GM21526 (cell line): Measurements from ENCODE around the gene ZNF485.
"Not testable (repeated sequence)": the region's sequence is repeated elsewhere in the genome, so short reads cannot be mapped to it uniquely, and the experiment has no call there.

Experiments used
- ATAC-seq: cut with Tn5 transposase; IDR thresholded peaks from one replicate; pipeline ENCODE4 v1.9.1; 2021; ENCODE audit warnings: moderate library complexity; ENCODE audit not compliant: unreplicated experiment, low FRiP score

Gene ZNF485

GRCh38 chr10:43606323-43607198 lies at the start of gene ZNF485:
Gene ZNF485, plus strand, starts transcription at chr10:43606438. Its CDS starts 613 bp downstream, at chr10:43607051.
- ATAC-seq = peak; percentile 99

GRCh38 chr10:43557214-43557613 lies 49.0 kb upstream of the ZNF485 start:
- ATAC-seq = no peak

- ATAC-seq = no peak
Observed at GRCh38 chr10:43569681-43570080, 36.6 kb upstream of the ZNF485 start.

DNA sequence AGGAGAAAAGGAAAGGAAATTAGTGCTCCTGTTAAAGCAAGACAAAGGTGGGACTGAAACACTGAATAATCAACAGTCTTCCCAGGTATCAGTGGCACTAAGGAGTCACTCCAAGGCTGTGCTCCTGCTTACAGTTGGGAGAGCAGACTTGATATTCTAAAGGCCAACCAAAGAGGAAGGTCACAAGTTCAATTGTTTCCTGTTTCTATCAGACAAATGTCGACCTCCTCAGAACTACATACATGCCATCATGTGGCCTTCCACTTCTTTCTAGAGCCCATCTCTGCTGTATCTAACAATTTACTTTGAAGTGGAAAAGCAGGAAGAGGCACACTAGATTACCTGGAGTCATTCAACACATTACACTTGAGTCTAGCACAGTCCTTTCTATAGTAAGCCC lies 35.3 kb upstream of the ZNF485 start:
- ATAC-seq = no peak

DNA sequence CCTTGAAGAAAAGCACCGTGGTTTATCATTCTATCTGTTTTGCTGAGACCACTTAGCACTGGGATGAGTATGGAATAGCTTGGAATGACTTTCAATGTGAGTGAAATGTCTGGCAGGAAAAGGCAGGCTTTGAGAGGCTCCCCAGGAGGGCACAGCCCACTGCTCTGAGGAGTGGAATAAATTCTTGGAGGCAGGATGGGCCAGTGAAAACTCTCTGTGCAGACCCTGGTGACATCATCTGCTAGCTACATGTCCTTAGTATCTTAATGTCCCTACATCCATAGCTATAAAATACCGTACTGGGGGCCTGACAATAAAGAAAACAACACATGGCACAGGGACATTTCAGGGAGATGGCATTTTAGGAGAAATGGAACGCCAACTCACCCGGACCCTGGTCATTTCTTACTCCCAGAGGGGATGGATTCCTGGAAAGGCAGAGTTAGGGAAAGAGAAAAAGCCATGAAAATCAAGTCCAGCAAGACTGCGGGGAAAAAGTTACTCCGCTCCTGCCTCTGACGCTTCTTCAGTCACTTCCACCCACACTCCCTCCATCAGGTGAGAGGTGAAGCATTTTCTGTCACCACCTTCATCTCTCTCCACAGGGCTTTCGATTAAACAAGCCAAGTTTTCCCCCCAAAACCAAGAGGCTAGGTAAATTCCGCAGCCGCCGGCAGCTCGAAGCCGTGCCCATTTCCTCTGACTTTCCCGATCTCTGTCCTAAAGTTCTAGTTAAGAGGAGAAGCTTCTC lies 32.8 kb upstream of the ZNF485 start:
- no peak for ATAC-seq

- peak; percentile 95 for ATAC-seq
Observed at GRCh38 chr10:43574001-43574892, 32.0 kb upstream of the ZNF485 start, which contains the start of gene ZNF239. Gene ZNF239, minus strand, starts transcription at chr10:43574616. Its CDS starts 16,537 bp downstream, at chr10:43558079.

GRCh38 chr10:43574906-43575305 lies 31.3 kb upstream of the ZNF485 start:
- no peak for ATAC-seq

- ATAC-seq = no peak
Observed at GRCh38 chr10:43576062-43576461, 30.2 kb upstream of the ZNF485 start.

DNA sequence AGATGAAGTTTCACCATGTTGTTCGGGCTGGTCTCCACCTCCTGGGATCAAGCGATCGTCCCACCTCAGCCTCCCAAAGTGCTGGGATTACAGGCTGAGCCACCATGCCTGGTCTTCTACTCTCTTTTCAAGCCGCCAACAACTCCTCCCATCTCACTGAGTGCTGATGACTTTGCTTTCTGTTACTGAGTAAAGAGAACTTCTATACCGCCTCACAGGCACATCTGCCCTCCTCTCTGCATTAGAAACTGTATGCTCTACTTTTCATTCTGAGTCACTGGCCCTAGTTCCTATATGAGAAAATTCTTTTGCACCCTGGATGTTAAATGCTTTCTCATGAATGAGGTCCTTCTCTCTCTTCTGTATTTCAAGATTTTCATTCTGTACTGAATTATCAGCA lies 29.7 kb upstream of the ZNF485 start:
- no peak for ATAC-seq

- no peak for ATAC-seq
Observed at GRCh38 chr10:43584051-43584450, 22.2 kb upstream of the ZNF485 start.

GRCh38 chr10:43585046-43585445 lies 21.2 kb upstream of the ZNF485 start:
- no peak for ATAC-seq

- no peak for ATAC-seq
Observed at GRCh38 chr10:43585981-43586729, 20.1 kb upstream of the ZNF485 start.

GRCh38 chr10:43586730-43587115 lies 19.5 kb upstream of the ZNF485 start:
- not testable (repeated sequence) for ATAC-seq

DNA sequence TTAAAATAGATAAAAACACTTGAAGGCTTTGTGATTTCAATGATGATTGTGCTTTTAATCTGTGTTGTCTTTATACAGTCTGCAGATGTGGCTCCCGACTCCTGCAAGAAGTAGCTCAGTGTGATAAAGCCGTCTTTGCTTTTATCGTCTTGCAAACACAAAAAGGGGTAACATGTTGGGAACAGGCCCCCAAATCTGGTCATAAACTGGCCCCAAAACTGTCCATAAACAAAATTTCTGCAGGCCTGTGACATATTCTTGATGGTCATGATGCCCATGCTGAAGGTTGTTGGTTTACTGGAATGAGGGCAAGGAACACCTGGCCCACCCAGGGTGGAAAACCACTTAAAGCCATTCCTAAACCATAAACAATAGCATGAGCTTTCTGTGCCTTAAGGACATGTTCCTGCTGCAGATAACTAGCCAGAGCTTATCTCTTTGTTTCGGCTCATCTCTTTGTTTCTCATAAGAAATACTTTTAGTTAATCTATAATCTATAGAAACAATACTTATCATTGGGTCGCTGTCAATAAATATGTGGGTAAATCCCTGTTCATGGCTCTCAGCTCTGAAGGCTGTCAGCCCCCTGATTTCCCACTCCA lies 14.8 kb upstream of the ZNF485 start:
- no peak for ATAC-seq

DNA sequence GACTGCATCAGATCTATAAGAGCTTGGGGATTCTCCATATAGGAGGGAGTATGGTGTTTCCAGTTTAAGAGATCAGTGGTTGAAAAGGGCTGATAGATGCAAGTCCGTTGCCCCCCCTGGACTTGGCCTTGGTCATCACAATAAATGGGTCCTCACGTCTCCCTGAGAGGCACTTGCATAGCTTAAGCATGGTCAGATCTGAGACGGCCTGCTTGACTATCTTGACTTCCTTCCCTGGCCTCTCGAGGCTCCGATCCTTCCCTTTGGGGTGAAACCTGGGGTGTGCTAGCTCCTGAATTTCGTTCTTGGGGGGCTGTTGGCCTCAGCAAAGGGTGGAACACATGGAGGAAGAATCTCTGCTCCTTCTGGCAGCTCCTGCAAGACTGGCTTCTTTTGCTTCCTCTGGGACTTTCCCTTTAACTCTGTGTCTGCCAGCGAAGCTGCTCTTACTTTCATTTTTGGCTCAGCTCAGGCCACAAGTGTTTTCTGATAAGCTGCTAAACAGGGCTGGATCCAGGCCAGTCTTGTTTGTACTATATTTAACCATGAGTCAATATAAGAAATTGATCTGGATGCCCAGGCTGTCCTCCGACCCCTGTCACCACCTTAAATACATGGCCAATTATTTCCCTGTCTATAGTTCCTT lies 11.2 kb upstream of the ZNF485 start:
- ATAC-seq = peak; percentile 91

GRCh38 chr10:43595739-43596298 lies 10.4 kb upstream of the ZNF485 start:
- peak; percentile 51 for ATAC-seq

- no peak for ATAC-seq
Observed at GRCh38 chr10:43596546-43596945, 9.7 kb upstream of the ZNF485 start.

GRCh38 chr10:43598446-43598845 lies 7.8 kb upstream of the ZNF485 start:
- no peak for ATAC-seq

- no peak for ATAC-seq
Observed at GRCh38 chr10:43599333-43599732, 6.9 kb upstream of the ZNF485 start.
